ENCODE data around the gene ADGRV1.

The ADGRV1 gene

DNA sequence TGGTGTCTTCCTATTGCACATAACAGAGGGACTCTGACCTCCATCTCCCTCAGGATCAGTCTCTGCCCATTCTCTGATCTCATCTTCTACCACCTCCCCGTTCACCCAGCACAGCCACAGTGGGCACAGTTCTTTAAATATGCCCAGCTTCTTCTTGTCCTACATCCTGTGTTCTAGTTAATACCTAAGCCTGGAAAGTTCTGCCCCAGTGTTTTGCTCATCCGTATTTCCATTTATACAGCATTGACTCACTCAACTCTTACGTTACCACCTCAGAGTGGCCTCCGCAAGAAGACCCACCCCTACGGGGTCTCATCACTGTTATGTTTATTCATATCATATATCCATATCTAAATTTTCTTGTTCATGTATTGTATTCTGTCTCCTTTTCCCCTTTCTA is 315.5 kb downstream of the ADGRV1 start:
- no peak for DNase-seq

DNA sequence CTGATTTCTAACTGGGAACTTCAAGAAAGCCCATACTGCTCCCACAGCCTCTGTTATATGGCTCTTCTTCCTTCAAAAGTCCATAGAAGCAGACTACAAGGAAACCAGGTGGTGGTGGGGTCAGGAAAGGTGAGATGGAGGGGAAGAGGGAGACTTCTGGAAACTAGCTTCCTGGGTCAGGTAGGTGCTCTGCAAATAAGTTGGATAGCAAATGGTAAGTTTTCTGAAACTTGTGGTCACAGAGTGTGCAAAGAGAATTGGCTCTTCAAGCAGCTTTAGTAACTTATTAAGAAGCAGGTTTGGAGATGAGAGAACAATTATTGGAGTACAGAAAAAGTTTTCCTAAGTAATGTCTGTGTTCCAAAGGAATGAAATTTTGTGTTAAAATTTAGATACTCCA is 316.9 kb downstream of the ADGRV1 start:
- no peak for DNase-seq

DNA sequence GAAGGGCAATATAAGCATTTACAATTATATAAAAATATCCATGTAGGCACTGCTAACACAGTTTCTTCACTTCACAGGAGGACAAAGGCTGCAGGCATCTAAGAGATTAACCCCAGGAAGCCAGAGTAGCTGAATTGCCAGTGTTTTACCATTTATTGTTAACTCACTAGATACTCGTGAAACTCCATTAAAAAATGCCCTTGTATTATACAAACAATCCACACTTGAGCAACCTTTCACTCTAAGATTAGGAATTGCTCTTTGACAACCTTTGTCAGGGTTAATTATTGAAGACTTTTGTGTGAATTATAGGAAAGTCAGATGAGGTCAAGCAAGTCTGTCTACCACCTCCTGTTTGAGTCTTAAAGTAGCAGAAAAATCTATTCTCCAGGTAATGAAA is 317.8 kb downstream of the ADGRV1 start:
- DNase-seq = no peak

DNA sequence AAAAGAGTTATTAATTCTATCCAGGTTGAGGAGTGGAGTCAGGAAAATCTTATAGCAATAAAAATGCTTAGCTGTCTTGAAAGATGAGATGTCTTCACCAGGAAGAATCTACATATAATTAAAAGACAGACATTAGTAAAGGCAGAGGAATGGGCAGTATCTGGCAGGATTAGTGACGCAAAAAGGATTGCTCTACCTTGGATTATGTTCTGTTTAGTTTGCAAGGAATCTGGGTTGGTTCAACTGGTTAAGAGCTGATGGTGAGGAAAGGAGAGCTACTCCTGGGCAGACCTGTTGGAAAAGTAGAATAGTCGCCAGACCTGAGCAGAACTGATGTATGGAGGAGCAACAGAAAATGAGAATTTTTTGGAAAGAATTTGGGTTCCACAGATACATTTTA is 318.5 kb downstream of the ADGRV1 start:
- DNase-seq = no peak

DNA sequence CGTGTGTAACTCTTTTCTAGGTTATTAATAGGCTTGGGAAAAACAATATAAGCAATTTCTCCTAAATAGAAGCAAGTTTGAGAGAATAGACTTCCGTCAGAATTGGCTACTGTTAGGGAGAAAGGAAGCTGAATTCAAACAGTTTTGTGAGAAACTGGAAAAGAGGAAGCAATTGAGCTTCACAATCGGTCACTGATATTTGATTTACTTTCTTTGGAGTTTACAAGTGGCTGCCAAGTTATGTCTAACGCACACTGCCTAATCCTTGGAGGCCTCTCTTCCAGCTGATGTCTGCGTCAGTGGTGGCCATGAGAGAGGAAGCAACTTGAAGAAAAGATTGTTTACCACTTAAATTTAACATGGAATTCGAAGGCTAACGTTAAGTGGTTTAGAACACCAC is 319.5 kb downstream of the ADGRV1 start:
- no peak for DNase-seq

DNA sequence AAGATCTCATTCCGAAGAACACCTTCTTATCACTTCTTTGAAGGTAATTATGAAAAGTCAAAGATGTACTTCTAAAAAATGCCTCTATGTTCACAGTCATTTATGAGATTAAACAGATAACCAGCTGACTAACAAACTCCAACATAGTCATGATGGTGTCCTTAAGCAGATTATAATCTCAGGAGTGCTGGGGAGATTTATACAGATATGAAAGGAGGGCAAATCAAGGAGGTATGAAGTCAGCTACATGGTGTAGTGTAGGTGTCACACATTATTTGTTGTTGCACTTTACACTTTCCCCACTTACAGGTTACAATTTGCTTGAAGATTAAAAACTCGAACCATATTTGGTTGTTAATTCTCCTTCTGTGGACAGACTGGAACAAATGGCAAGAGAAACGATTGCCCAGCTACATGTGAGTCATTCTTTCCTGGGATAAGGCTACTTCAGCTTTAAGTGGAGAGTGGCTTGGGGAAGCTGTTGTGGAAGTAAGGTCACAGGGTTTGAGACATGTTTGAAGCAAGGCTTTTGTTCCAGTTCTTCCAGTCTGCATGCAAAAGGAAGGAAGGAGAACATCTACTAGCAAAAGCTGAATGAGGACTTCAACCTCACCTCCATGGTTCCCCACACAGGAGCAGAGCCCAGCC is 320.1 kb downstream of the ADGRV1 start:
- no peak for DNase-seq

DNA sequence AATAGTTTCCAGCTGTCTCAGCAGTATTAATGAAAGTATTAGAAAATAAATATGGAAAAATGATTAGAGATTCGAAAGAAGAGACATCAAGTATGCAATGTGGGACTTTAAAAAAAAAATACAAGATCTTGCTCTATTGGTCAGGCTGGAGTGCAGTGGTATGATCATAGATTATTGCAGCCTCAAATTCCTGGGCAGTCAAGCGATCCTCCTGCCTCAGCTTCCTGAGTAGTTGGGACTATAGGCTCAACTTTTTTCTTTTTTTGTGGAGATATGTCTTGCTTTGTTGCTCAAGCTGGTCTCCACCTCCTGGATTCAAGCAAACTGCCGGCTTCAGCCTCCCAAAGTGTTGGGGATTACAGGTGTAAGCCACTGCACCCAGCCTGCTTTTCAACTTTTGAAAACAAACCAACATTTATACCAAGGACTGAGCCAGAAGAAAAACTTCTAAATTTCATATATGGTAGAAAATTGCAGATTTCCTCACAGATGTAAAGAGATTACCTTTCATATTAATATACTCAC is 323.1 kb downstream of the ADGRV1 start:
- no peak for DNase-seq

DNA sequence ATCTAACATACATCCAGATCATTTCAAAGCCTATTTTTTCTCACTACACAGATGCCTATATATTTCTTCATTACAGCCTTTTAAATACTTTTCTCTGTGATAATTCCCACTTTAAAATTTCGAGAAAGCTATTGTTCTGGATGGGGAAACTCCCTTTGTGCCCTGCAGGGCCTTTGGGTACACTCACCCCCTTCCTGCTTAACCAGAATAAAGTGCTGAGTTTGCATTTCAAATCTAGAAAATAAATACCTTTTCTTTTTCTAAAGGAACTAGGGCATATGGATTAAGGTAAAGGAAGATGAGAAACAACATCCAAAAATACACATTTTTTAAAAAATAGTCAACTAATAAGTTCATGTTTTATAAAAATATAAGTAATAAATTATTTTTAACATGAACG is 323.9 kb downstream of the ADGRV1 start:
- DNase-seq = no peak

DNA sequence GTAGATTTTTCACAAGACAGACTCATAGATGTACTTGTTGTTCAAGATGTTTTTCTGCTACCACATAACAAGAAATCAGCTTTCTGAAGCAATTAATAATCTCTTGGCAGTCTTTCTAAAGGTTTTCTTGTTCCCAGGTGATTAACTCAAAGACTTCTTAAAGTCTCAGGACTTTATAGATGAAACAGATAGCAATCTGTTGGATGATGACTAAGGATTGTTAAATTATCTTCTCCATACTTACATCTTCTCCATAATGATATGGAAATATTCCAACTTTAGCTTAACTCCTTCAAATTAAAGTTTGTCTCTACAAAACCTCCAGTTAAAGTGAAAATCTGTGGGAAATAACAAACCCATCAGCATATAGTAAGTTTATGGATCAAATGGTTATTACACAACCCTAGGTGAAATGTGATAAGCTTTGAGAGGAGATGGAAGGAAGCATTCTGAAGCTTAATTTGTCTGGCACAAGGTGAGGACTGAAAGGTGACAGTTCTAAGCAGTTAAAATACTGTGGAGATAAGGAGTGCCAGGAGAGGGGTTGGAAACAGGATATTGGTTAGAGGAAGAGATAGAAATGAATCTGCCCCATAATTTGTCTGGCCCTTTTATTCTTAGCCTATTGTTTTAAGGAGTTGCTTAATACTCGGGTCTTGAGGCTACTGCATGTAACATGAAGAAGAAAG is 326.7 kb downstream of the ADGRV1 start:
- no peak for DNase-seq

DNA sequence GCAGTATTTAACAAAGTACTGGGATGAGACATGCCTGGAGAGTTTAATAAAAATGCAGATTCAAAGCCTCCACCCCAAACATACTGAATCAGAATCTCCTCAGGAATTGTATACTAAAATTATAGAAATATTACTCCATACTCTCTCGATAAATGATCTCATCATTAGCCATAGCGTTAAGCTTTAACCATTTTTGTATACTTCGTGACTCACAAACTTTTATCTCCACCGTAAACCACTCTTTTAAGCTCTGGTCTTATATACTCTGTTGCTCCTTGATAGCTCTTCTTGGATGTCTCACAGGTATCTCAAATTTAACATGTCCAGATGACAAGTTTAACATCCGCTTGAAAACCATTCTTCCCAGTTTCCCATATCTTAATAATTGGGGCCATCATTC is 327.8 kb downstream of the ADGRV1 start:
- DNase-seq = no peak

DNA sequence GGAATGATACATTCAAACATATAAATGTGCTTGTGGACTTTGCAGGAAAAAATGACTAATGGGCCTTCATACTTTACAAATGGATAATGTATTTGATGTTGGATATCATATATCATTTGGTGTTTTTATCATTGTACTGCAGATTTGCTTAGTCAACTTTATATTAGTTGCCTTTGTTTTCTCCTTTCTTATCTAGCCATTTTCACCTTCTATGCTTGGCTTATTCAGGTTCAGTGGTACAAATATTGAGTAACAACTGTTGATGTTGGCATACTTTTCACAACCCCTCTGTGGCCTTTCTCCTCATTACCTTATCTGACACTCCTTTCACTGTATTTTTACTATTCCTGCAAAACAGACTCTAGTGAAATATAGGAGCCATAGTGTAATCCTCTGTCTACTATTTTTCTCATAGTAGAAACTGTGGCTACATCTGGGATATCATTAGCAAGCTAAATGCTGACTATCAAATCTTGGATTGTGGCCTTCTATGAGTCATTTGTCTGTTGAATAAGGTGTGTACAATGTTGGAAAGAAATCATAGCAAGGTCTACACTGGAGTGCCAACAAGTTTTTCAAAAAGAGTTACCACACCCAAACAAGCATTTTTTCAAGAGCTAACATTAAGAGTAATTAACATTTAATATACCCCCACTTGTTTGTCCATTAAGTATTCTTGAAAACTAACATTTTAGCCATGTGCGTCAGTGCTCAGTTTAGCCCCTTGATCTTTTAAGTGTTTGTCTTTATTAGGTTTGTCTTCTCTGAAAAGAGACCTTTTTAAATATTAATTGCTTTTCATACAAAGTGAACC is 330.1 kb downstream of the ADGRV1 start:
- no peak for DNase-seq

DNA sequence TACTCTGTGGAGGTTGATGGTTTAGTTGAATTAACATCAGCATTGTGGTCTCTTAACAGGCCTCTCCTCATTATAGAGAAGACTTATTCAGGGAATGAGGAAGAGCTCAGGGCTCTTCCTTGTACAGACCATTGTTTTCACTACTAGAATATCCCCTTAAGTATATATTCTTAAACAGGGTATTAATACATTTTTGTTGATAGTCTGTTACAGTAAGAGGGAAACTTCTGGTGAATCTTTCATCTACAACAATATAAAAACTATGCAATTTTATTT is 330.7 kb downstream of the ADGRV1 start:
- DNase-seq = no peak

DNA sequence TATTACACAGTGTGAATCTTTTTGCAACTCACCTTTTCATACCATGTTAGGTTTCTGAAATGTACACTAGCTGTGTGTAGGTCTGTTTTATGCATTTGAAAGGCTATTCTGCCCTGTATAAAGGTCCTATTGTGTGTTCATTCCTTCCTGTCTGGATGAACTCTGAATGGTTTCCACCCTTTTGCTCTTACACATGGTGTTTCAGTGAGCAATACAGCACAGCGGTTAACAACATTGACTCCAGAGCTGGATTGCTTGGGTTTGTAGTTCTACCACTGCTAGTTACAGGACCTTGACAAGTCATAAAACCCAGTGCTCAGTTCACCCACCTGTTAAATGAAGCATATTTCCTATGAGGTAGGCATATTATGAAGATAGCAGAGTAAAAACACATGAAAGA is 331.6 kb downstream of the ADGRV1 start:
- no peak for DNase-seq

DNA sequence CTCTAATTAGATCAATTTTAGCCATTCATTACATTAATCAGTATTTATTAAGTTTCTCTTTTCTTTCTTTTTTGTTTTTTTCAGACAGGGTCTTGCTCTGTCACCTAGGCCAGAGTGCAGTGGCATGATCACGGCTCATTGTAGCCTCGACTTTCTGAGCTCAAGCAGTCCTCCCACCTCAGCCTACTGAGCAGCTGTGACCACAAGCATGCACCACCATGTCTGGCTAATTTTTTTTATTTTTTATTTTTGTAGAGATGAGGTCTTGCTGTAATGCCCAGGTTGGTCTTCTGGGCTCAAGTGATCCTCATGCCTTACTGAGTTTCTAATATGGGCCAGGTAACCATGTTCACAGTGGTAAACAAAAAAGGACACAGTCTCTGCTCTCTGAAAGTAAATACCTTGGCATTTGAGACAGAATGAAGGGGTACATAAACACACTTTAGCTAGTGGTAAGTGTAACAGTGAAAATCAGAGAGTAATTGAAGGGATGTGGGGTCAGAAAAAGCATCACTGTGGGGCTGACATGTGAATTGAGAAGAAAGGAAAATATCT is 336.3 kb downstream of the ADGRV1 start:
- DNase-seq = no peak

DNA sequence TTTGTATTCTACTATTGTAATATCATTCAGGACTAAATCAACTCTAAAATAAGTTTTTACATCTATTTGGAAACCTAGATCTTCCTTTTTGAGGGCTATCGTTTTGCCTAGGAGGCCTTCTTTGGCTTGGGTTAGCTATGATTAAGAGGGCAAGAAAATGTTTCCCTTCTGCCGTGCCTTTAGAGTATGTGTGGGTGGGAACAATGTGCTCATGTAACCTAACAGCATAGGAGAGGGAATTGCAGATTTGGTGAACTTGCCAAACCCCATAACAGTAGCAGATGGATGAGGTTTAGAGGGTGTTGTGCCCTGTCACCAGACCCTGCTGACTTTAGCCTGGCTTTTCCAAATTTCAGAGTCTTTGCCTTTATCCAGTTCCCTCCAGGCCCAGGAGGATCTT is 339.0 kb downstream of the ADGRV1 start:
- DNase-seq = no peak

DNA sequence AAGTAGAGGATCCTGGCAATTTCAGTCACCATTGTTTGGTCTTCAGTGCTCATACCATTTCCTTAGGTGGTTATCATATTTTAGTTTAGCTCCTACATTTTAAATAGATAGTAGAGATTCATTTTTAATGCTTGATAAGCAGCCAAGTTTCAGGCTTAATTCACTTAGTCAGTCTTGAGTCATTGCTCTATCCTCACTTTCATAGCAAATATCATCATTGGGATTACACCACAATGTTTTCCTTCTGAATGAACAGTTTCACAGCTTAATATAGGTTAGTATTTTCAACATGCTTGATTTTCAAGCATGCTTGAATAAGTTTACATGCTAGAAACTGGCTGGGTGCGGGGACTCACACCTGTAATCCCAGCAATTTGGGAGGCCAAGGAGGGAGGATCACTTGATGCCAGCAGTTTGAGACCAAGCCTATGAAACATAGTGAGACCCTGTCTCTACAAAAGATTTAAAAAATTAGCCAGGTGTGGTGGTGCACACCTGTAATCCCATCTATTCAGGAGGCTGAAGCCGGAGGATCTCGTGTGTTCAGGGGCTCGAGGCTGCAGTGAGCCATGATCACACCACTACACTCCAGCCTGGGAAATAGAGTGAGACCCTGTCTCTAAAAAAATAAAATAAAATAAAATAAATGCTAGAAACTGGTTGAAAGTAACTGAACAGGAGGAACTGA is 339.9 kb downstream of the ADGRV1 start:
- DNase-seq = no peak

DNA sequence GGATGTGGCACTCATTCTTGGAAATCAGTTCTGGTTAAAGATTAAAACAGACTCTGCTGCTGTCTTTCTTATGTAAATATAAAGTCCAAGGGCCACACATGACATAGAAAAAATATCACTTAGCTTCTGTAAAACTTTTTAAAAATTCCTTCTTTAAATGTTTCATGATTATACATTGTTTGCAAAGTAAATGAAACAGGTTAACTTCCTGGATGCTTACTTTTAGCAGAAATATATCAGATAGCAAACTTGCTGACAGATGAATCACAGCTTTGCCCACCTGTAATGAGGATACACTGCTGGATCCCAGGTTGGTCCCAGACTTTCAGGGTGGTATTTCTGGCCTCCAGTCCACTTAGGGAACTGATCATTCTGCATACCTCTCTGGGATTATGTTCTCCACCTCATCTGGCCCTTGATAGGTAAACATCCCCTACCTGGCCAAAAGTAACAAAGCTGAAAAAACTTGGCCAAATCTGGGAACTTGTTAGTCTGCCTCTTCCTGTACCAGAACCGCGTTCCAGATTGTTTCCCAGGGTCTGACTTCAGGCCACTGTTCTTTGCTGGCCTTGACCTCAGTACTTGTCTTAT is 340.5 kb downstream of the ADGRV1 start:
- DNase-seq = no peak

DNA sequence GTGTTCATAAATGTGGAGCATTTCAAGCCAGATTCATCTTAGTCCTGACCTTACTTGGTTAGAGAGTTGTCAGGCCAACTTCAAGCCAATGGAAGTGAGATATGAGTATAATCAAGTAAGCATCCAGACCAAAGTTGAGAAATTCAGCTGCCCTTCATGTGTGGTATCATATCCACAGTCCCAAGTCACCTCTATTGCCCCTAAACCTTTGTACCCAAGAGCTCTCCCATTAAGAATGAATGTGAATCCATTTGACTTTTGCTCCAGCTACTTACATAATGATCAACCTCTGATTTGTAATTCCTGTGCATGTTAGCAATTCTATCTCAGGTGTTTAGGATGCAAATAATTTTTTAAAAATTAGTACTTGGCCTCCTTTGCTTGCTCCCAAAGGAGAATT is 342.7 kb downstream of the ADGRV1 start:
- DNase-seq = no peak

DNA sequence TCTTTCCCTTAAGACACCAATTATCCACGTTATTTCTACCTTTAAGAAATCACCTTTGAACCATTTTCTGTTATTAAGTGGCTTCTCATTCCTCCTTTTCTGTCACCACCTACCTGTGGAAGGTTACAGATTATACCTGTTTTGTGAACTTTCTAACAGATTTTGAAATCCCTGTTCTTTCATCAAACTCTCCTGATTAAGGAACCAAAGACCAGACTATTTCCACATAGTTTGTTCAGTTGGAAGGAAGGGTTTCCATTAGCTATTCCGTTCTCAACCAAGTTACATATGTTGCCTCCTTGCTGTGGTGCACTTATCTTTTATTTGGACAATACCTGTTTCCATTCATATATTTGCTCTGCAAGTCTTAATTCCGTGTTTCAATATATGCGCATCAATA is 343.6 kb downstream of the ADGRV1 start:
- no peak for DNase-seq

DNA sequence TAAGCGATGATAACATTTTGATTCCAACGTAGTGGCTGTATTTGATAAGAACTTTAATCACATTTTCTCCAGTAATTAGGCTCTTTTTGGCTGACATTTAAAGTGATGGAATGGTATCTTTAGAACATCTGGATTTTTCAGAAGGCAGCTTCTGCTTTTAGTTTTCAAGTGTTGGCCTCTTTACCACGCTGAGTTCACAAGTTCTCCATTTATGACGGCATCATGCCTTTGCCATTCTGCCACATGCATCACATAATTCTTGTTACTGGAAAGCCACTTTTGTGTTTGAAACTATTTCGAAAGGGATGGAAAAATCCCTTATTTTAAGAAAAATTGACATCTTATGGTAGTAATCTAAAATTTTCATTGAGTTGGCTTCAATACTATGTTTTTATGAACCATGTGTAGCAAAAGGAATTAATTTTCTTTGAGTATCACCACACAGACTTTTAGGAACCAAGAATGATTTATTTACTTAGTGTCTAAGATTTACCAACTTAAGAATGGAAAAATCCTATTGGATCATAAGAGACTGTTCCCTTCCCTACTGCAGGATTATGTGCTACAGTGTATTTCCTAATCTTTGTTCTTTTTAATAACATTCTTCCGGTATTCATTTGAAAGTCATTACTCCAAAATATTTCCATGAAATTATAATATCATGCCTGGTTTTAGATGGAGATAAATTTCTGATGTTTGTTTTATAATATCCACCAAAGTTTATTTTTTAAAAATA is 344.2 kb downstream of the ADGRV1 start:
- no peak for DNase-seq

DNA sequence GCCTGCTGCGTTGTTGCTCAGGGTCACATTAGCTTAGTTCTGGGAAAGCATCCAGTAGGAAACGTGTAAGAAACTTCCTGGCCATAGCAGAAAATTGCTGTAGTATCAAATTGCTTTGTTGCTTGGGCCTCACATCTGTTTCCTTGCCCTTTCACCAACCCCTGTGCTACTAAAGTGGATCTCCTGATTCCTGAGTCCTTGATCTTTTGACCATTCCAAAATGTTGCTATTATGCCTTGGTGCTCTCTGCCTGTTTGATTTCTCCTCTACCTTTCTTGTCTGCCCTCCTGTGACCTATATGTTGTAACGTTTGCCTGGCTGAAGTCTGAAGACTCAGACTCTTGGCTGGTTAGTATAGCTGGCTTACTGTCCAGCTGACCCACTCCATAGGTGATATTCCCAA is 350.5 kb downstream of the ADGRV1 start:
- DNase-seq = no peak

DNA sequence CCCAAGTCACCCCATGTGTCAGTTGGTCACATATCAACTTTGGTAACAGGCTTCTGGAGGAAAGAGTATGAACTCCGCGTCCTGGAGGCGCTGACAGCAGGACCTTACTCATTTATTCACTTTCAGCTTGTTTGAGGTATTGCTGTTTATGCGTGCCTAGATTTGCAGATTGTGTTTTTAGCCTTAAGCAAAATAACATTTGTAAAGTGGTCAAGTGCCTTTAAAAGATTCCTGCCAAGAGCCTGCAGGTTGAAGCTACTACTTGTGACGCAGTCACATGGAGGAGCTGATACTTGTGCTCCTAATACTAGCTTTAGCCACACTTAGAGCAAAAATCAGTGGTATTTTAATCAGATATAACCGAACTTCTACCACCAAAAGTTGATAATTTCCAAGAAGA is 351.3 kb downstream of the ADGRV1 start:
- DNase-seq = no peak

Measured in cortex of kidney (tissue), 1 donor.